HL-60 (cell line): ENCODE measurements around the gene TNIK.

ENCODE experiments used
- DNase-seq, 2 experiments: peaks; one replicate each; pipeline ENCODE4 v3.0.0-alpha.2; 2010 to 2020; ENCODE audit warnings: low read depth in 1 of 2, low spot score in 1 of 2
- H3K27ac ChIP-seq: fragments of 250-450 bp; sonication (Bioruptor Pico); replicated peaks from 2 replicates; pipeline ENCODE4 v1.5.1; 2020; ENCODE audit warnings: mild to moderate bottlenecking, moderate library complexity
- H3K27me3 ChIP-seq: fragments of 250-450 bp; sonication (Bioruptor Pico); 2 replicates; pipeline ENCODE4 v1.5.1; 2021; ENCODE audit warnings: mild to moderate bottlenecking, moderate library complexity; ENCODE audit not compliant: insufficient read depth, poor library complexity, severe bottlenecking
- H3K4me3 ChIP-seq: replicated peaks from 2 replicates; pipeline ENCODE4 v1.5.1; 2011; ENCODE audit warnings: mild to moderate bottlenecking, control low read depth, low read length; ENCODE audit not compliant: insufficient read depth
- CTCF ChIP-seq: IDR thresholded peaks from one replicate; pipeline ENCODE4 v1.5.1; 2011; ENCODE audit warnings: low read length, control low read depth, inconsistent platforms; ENCODE audit not compliant: insufficient read depth
- GABPA ChIP-seq: IDR thresholded peaks from 2 replicates; pipeline ENCODE4 v1.6.1; 2012; ENCODE audit warnings: low read depth
- POLR2AphosphoS5 ChIP-seq: IDR thresholded peaks from 2 replicates; pipeline ENCODE4 v1.6.1; 2012; ENCODE audit warnings: low read depth
- REST ChIP-seq: IDR thresholded peaks from 2 replicates; pipeline ENCODE4 v1.6.1; 2012; ENCODE audit warnings: low read depth; ENCODE audit not compliant: insufficient replicate concordance
- SPI1 ChIP-seq: IDR thresholded peaks from 2 replicates; pipeline ENCODE4 v1.6.1; 2012; ENCODE audit warnings: low read depth, mild to moderate bottlenecking, borderline replicate concordance

Gene TNIK

GRCh38 chr3:171195686-171196085 is 264.5 kb downstream of the TNIK start:
- H3K4me3 ChIP-seq, result no peak overlapping the region
- TF ChIP-seq GABPA (no peak), CTCF (no peak), POLR2AphosphoS5 (no peak), SPI1 (no peak), REST (no peak)
- no peak overlapping the region for H3K27ac ChIP-seq
- no peak for DNase-seq
- H3K27me3 ChIP-seq, result no peaks in the 10 kb centered on the region

GRCh38 chr3:171194965-171195364 is 265.2 kb downstream of the TNIK start:
- no peak overlapping the region for H3K27ac ChIP-seq
- no peaks in the 10 kb centered on the region for H3K27me3 ChIP-seq
- H3K4me3 ChIP-seq, result no peak overlapping the region
- no peak for DNase-seq
- TF ChIP-seq CTCF (no peak), GABPA (no peak), REST (no peak), SPI1 (no peak), POLR2AphosphoS5 (no peak)

- no peak overlapping the region for H3K27ac ChIP-seq
- TF ChIP-seq GABPA (no peak), REST (no peak), SPI1 (no peak), CTCF (no peak), POLR2AphosphoS5 (no peak)
Measured at GRCh38 chr3:171193693-171194092, 266.5 kb downstream of the TNIK start.

More at GRCh38 chr3:171193693-171194092, 266.5 kb downstream of the TNIK start:
- Histone ChIP-seq H3K27me3 (no peaks in the 10 kb centered on the region), H3K4me3 (no peak overlapping the region)
- no peak for DNase-seq
